IMR-90 (cell line): ENCODE measurements around the gene GAL3ST2. TPM values are rescaled to one million over a fixed set of nuclear protein-coding genes. Genes with fewer than 3 reads are reported as not detected.

Experiments used
- ATAC-seq: fragments of 200-7000 bp; cut with Tn5 transposase; 2 replicates; pipeline ENCODE4 v1.9.1; 2020; ENCODE audit warnings: low read depth, mild to moderate bottlenecking, moderate library complexity
- BruUV-seq: library from RNA; stranded (reverse); fragments of 400-500 nt; replicated peaks from 2 replicates; lab custom pipeline; 2021; lab: Mats Ljungman, UMichigan
- CTCF ChIA-PET: fragments of 300-600 bp; formaldehyde crosslinking; extraction: SDS; loops from one replicate; lab custom pipeline; 2021; ENCODE audit warnings: antibody characterized with exemption; lab: Yijun Ruan, JAX
- POLR2A ChIA-PET: fragments of 300-600 bp; sonication (Branson Sonifier 250); formaldehyde crosslinking; loops from one replicate; lab custom pipeline; 2022; ENCODE audit warnings: antibody characterized with exemption; ENCODE audit not compliant: unreplicated experiment; lab: Charles Lee
- DNase-seq: peaks from one replicate; pipeline ENCODE4 v3.0.0; 2013
- H2AFZ ChIP-seq: replicated peaks from 2 replicates; pipeline ENCODE3; 2013; ENCODE audit warnings: low read length, mild to moderate bottlenecking; ENCODE audit not compliant: poor library complexity
- H2AK5ac ChIP-seq: 2 replicates; pipeline ENCODE4 v1.6.1; 2013; ENCODE audit warnings: low read depth, low read length, inconsistent platforms
- H2AK9ac ChIP-seq: replicated peaks from 2 replicates; pipeline ENCODE3; 2013; ENCODE audit warnings: mild to moderate bottlenecking, low read depth, low read length, moderate library complexity; ENCODE audit not compliant: poor library complexity
- H2BK120ac ChIP-seq: 2 replicates; pipeline ENCODE4 v1.6.1; 2013; ENCODE audit warnings: low read depth, low read length, inconsistent platforms
- H2BK15ac ChIP-seq: 3 replicates; pipeline ENCODE4 v1.6.1; 2013; ENCODE audit warnings: low read depth, low read length, inconsistent platforms
- H2BK20ac ChIP-seq: 2 replicates; pipeline ENCODE4 v1.6.1; 2013; ENCODE audit warnings: low read depth, mild to moderate bottlenecking, inconsistent platforms, low read length, moderate library complexity
- H2BK5ac ChIP-seq: 2 replicates; pipeline ENCODE4 v1.6.1; 2013; ENCODE audit warnings: mild to moderate bottlenecking, low read depth, low read length, inconsistent platforms; ENCODE audit not compliant: poor library complexity, severe bottlenecking
- H3K14ac ChIP-seq: replicated peaks from 2 replicates; pipeline ENCODE4 v1.6.1; 2013; ENCODE audit warnings: low read depth, low read length, inconsistent platforms
- H3K18ac ChIP-seq: 2 replicates; pipeline ENCODE4 v1.6.1; 2013; ENCODE audit warnings: low read depth, low read length, control low read depth
- H3K23ac ChIP-seq: 2 replicates; pipeline ENCODE4 v1.6.1; 2013; ENCODE audit warnings: low read depth, low read length, inconsistent platforms
- H3K27ac ChIP-seq: 2 replicates; pipeline ENCODE4 v1.5.1; 2013; ENCODE audit warnings: mild to moderate bottlenecking, control low read depth, low read length; ENCODE audit not compliant: insufficient read depth
- H3K27me3 ChIP-seq: 2 replicates; pipeline ENCODE4 v1.6.1; 2013; ENCODE audit warnings: low read length; ENCODE audit not compliant: control insufficient read depth, insufficient read depth
- H3K36me3 ChIP-seq: 2 replicates; pipeline ENCODE4 v1.6.1; 2013; ENCODE audit warnings: low read length, mixed read lengths; ENCODE audit not compliant: control insufficient read depth, insufficient read depth
- H3K4ac ChIP-seq: 2 replicates; pipeline ENCODE4 v1.6.1; 2013; ENCODE audit warnings: low read depth, low read length, inconsistent platforms
- H3K4me1 ChIP-seq: 2 replicates; pipeline ENCODE4 v1.6.1; 2013; ENCODE audit warnings: low read length, mixed read lengths; ENCODE audit not compliant: control insufficient read depth, insufficient read depth
- H3K4me2 ChIP-seq: 2 replicates; pipeline ENCODE4 v1.6.1; 2013; ENCODE audit warnings: low read depth, mild to moderate bottlenecking, control low read depth, low read length, moderate library complexity
- H3K4me3 ChIP-seq: 2 replicates; pipeline ENCODE4 v1.5.1; 2013; ENCODE audit warnings: low read depth, mild to moderate bottlenecking, control low read depth, low read length, moderate library complexity; ENCODE audit not compliant: insufficient read depth
- H3K56ac ChIP-seq: 2 replicates; pipeline ENCODE4 v1.6.1; 2013; ENCODE audit warnings: low read length, inconsistent platforms; ENCODE audit not compliant: insufficient read depth; ENCODE audit errors: extremely low read depth
- H3K79me1 ChIP-seq, 2 experiments: 2 replicates each; pipeline ENCODE4 v1.6.1; 2013; ENCODE audit warnings: low read length in 2 of 2, inconsistent platforms in 1 of 2, low read depth in 1 of 2
- H3K9ac ChIP-seq: 2 replicates; pipeline ENCODE4 v1.6.1; 2013; ENCODE audit warnings: low read depth, low read length, control low read depth
- H3K9me1 ChIP-seq: 2 replicates; pipeline ENCODE4 v1.6.1; 2013; ENCODE audit warnings: low read length, inconsistent platforms; ENCODE audit not compliant: insufficient read depth
- H3K9me3 ChIP-seq: 2 replicates; pipeline ENCODE4 v1.6.1; 2013; ENCODE audit warnings: low read length; ENCODE audit not compliant: control insufficient read depth, insufficient read depth
- H4K20me1 ChIP-seq: 2 replicates; pipeline ENCODE4 v1.6.1; 2013; ENCODE audit warnings: low read length, inconsistent platforms; ENCODE audit not compliant: insufficient read depth
- H4K5ac ChIP-seq: 2 replicates; pipeline ENCODE4 v1.6.1; 2013; ENCODE audit warnings: mild to moderate bottlenecking, low read depth, low read length, control low read depth
- H4K8ac ChIP-seq, 2 experiments: 2 replicates each; pipeline ENCODE4 v1.6.1; 2013; ENCODE audit warnings: low read depth in 2 of 2, low read length in 2 of 2, control low read depth in 1 of 2, inconsistent platforms in 1 of 2
- H4K91ac ChIP-seq: 2 replicates; pipeline ENCODE4 v1.6.1; 2013; ENCODE audit warnings: low read depth, low read length, inconsistent platforms; ENCODE audit not compliant: insufficient read depth
- BHLHE40 ChIP-seq: fragments of 150-350 bp; IDR thresholded peaks from 2 replicates; pipeline ENCODE4 v1.6.1; 2016; ENCODE audit warnings: mild to moderate bottlenecking, low read depth, low read length
- CEBPB ChIP-seq: IDR thresholded peaks from 2 replicates; pipeline ENCODE4 v1.6.1; 2012; ENCODE audit warnings: low read depth, low read length, improper control_type of control experiment
- CHD1 ChIP-seq: IDR thresholded peaks from 2 replicates; pipeline ENCODE4 v1.6.1; 2012; ENCODE audit warnings: low read depth, low read length, improper control_type of control experiment
- CTCF ChIP-seq: conservative IDR thresholded peaks from 2 replicates; pipeline ENCODE4 v1.5.1; 2012; ENCODE audit warnings: mild to moderate bottlenecking, low read depth, low read length, improper control_type of control experiment
- ELK1 ChIP-seq: fragments of 150-350 bp; IDR thresholded peaks from 2 replicates; pipeline ENCODE4 v1.6.1; 2016; ENCODE audit warnings: low read depth, mild to moderate bottlenecking, low read length, moderate library complexity, borderline replicate concordance
- FOS ChIP-seq: fragments of 150-350 bp; IDR thresholded peaks from 2 replicates; pipeline ENCODE4 v1.6.1; 2016; ENCODE audit warnings: low read depth, low read length
- MAFK ChIP-seq: IDR thresholded peaks from 2 replicates; pipeline ENCODE4 v1.6.1; 2012; ENCODE audit warnings: low read depth, low read length, improper control_type of control experiment
- MAZ ChIP-seq: IDR thresholded peaks from 2 replicates; pipeline ENCODE4 v1.6.1; 2012; ENCODE audit warnings: low read depth, mild to moderate bottlenecking, low read length, improper control_type of control experiment, moderate library complexity, borderline replicate concordance
- MXI1 ChIP-seq: IDR thresholded peaks from 2 replicates; pipeline ENCODE4 v1.6.1; 2012; ENCODE audit warnings: low read depth, mild to moderate bottlenecking, low read length, moderate library complexity, borderline replicate concordance
- NFE2L2 ChIP-seq: fragments of 150-350 bp; IDR thresholded peaks from 2 replicates; pipeline ENCODE4 v1.6.1; 2016; ENCODE audit warnings: low read depth, mild to moderate bottlenecking, low read length
- POLR2A ChIP-seq: IDR thresholded peaks from 2 replicates; pipeline ENCODE4 v1.6.1; 2012; ENCODE audit warnings: mild to moderate bottlenecking, low read depth, low read length
- RAD21 ChIP-seq: IDR thresholded peaks from 2 replicates; pipeline ENCODE4 v1.6.1; 2012; ENCODE audit warnings: low read length, improper control_type of control experiment
- RCOR1 ChIP-seq: IDR thresholded peaks from 2 replicates; pipeline ENCODE4 v1.6.1; 2012; ENCODE audit warnings: mild to moderate bottlenecking, low read length, improper control_type of control experiment; ENCODE audit not compliant: insufficient replicate concordance
- RFX5 ChIP-seq: IDR thresholded peaks from 2 replicates; pipeline ENCODE4 v1.8.0; 2012; ENCODE audit warnings: low read depth, mild to moderate bottlenecking, low read length, moderate library complexity
- SMC3 ChIP-seq: fragments of 150-350 bp; IDR thresholded peaks from 2 replicates; pipeline ENCODE4 v1.6.1; 2016; ENCODE audit warnings: low read depth, mild to moderate bottlenecking, antibody characterized with exemption, low read length, moderate library complexity
- USF2 ChIP-seq: fragments of 150-350 bp; IDR thresholded peaks from 2 replicates; pipeline ENCODE4 v1.6.1; 2017; ENCODE audit warnings: mild to moderate bottlenecking, antibody characterized with exemption, low read length, low read depth
- WGBS, 2 experiments: methylation state at CpG; one replicate each; pipeline versions ENCODE4 v1.1.5 to v1.1.7; 2013; ENCODE audit warnings: missing lambda C conversion rate in 2 of 2; ENCODE audit not compliant: insufficient read length in 1 of 2; ENCODE audit errors: extremely low coverage in 2 of 2; 5-methylcytosine and 5-hydroxymethylcytosine counted together
- dilution Hi-C: fragments of 300-500 bp; cut with HindIII; formaldehyde crosslinking; loops from one replicate; pipeline ENCODE4 v1.14.3; 2018; ENCODE audit warnings: low sequenced_read_pairs; ENCODE audit not compliant: unreplicated experiment
- in situ Hi-C: fragments of 300-500 bp; cut with MboI; formaldehyde crosslinking; loops from 3 replicates; pipeline ENCODE4 v1.14.3; 2019; ENCODE audit warnings: low sequenced_read_pairs, inconsistent platforms, mixed read lengths
- intact Hi-C: fragments of 100-400 bp; cut with micrococcal nuclease; formaldehyde crosslinking; loops from 2 replicates; pipeline ENCODE4 v1.10.0; 2022
- polyA plus RNA-seq, 3 experiments: library from polyadenylated mRNA; depleted of rRNA; stranded (reverse); fragments of >200 nt; gene quantifications; 2 replicates each; pipeline ENCODE4 v1.2.3, GENCODE V29; 2012; ENCODE audit warnings: low replicate concordance in 1 of 3
- total RNA-seq: library from RNA; depleted of rRNA; stranded (reverse); fragments of >200 nt; gene quantifications from 2 replicates; pipeline ENCODE4 v1.2.3, GENCODE V29; 2012

The GAL3ST2 gene
- total and polyA plus RNA-seq, 2 of the 4 experiments (the other 2 are of a cell fraction), result 0.07 TPM; not detected in 1

- Histone ChIP-seq H2BK15ac (no peak overlapping the region), H4K8ac (no peak overlapping the region), H3K14ac (no peak overlapping the region), H3K9me3 (peaks cover 12% of the 10 kb centered on the region), H2AK5ac (no peak overlapping the region), H3K9me1 (no peaks in the 10 kb centered on the region), H3K56ac (no peak overlapping the region), H3K27me3 (no peaks in the 10 kb centered on the region; the same call in 1 of the 2 replicates), H3K4me2 (no peak overlapping the region), H2BK5ac (no peak overlapping the region), H2AK9ac (no peak overlapping the region), H4K20me1 (no peaks in the 10 kb centered on the region), H3K36me3 (no peaks in the 10 kb centered on the region), H2BK120ac (no peak overlapping the region), H3K9ac (no peak overlapping the region), H4K91ac (no peak overlapping the region), H3K4me3 (no peak overlapping the region), H2AFZ (no peak overlapping the region), H3K23ac (no peak overlapping the region), H3K79me1 (no peaks in the 10 kb centered on the region), H3K4ac (no peak overlapping the region), H3K27ac (no peak overlapping the region), H3K4me1 (no peaks in the 10 kb centered on the region), H4K5ac (no peak overlapping the region), H3K18ac (no peak overlapping the region), H2BK20ac (no peak overlapping the region)
- POLR2A ChIA-PET, result no interaction called here
- CTCF ChIA-PET, result no interaction called here
- no TSS peak for BruUV-seq
- intact Hi-C loops, result no loop called here
- in situ Hi-C loops, result no loop called here
- dilution Hi-C loops, result no loop called here
- no CpG with 5 or more reads among the region's 2 CpGs for WGBS, 2 experiments
- ATAC-seq, result no peak
- no peak for DNase-seq
- TF ChIP-seq ELK1, result no peak
- no peak for TF ChIP-seq MXI1
- TF ChIP-seq RCOR1, result no peak
- TF ChIP-seq BHLHE40, result no peak
- TF ChIP-seq NFE2L2, result no peak
- no peak for TF ChIP-seq RFX5
- no peak for TF ChIP-seq POLR2A
- no peak for TF ChIP-seq RAD21
- TF ChIP-seq FOS, result no peak
- TF ChIP-seq MAFK, result no peak
- TF ChIP-seq CHD1, result no peak
- TF ChIP-seq CTCF, result no peak
- no peak for TF ChIP-seq USF2
- no peak for TF ChIP-seq SMC3
- no peak for TF ChIP-seq CEBPB
- no peak for TF ChIP-seq MAZ
These were observed 50.8 kb downstream of the GAL3ST2 start for GRCh38 chr2:241827394-241827793.
